ENCODE results near the gene URAD. TPM values are rescaled to one million over a fixed set of nuclear protein-coding genes. Genes with fewer than 3 reads are reported as not detected.
"Not testable (repeated sequence)": the region's sequence is repeated elsewhere in the genome, so short reads cannot be mapped to it uniquely, and the experiment has no call there.

The URAD gene
- total RNA-seq, 1 donor from 2014 or later = not detected

DNA sequence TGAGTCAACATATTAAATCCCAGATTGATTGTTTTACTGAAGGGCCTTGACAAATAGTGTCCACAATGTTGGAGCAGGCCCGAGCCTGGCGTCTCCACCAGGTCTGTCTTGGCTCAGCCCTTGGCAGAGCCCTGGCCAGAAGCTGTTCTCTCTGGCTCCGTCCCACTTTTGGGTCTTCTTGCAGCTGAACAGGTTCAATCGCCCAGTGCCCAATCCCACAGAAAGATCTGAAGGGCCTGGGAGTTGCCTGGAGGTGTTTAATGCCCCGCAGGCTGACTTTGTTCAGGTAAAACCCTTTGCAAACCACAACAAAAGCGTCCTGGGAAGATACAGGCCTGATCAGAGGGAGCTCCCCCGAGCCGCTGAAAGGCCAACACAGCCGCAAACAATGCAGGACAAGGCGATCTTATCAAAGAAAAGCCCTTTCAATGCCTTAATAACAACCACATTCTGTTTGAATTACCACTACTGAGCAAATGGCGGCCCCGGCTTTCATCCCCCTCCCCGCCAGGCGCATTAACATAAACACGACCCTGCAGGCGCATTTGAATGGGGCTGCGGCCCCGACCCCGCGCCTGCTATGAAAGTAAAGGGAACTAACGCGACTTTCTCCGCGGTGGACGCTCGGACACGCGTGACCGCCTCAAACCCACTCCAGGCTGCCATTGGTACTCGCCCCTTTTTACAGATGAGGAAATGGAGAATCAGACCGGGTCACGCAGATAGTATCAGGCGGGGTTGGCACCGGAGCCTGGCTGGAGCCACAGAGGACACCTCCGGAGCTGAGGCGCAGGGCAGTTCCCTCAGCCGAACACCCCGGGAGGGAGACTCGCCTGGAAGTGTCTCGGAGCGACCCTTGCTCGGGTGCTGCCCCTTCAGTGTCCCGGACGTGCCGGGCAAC is 22.5 kb downstream of the URAD start:
- intact Hi-C loops (cut with micrococcal nuclease) = loop anchor here (2.0 to 5.0 kb wide), 2 partner anchors 43 to 144 kb away; no protein-coding TSS in a partner anchor
- H3K27ac Mint-ChIP-seq = no peak overlapping the region
- H3K4me1 Mint-ChIP-seq (ENCODE audit: low read depth) = no peaks in the 10 kb centered on the region
- H3K4me3 Mint-ChIP-seq (ENCODE audit: low read depth) = no peak overlapping the region
- H3K9me3 Mint-ChIP-seq = no peaks in the 10 kb centered on the region
- H3K36me3 Mint-ChIP-seq (ENCODE audit: low read depth) = no peaks in the 10 kb centered on the region
- H3K27me3 Mint-ChIP-seq (ENCODE audit: low read depth) = peaks cover 83% of the 10 kb centered on the region
- no peak for DNase-seq (ENCODE audit: low spot score)

DNA sequence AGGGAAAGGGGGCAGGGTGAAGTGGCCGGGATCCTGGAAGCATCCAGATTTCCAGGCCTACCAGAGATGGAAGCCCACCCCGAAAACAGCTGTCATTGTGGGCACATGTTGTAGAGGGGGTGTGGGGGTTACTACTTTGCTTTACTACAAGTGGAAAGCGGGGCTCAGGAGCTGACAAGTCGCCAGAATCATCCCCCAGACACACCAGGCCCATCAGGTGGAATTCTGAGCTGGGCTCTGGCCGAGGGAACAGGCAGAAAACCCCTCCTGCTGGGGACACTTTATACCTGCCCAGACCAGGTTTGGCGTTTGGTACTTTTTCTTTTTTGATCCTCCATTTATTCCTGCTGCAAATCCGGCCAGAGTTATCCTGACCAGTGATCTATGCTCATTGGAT is 23.2 kb downstream of the URAD start:
- Mint-ChIP-seq H3K4me1 (ENCODE audit: low read depth) (peaks cover 2% of the 10 kb centered on the region), H3K27ac (no peak overlapping the region), H3K36me3 (ENCODE audit: low read depth) (no peaks in the 10 kb centered on the region), H3K9me3 (no peaks in the 10 kb centered on the region), H3K27me3 (ENCODE audit: low read depth) (peaks cover 81% of the 10 kb centered on the region), H3K4me3 (ENCODE audit: low read depth) (no peak overlapping the region)
- no peak for DNase-seq (ENCODE audit: low spot score)
- intact Hi-C loops (cut with micrococcal nuclease) = loop anchor here (5.0 kb wide), 1 partner anchor 143 kb away; no protein-coding TSS in a partner anchor

DNA sequence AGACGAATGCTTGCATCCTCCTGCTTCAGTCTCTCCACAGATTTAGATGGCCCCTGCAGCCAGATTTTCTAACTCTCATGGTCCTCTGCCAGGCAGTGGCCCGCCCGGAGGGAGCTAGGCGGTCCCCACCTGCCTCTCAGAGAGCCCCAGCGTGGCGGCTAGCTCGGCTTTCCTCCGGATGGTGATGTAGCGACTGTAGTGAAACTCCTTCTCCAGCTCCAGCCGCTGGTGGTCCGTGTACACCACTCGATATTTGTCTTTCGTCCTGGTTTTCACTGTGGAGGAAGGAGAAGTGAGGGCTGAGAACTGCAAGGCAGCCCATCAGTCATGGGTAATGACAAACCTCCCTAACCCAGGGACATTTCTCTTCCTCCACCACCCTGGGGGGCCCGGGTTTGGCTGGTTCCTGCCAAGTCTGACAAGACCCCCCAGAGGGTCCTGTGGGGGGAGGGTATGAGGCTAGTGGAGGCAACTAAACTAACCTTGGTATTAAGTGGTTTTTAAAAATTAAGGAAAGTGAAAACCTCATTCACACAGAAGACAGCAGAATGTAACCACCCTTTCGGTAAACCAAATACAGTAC is 23.7 kb downstream of the URAD start:
- H3K4me3 Mint-ChIP-seq (ENCODE audit: low read depth) = no peak overlapping the region
- H3K27ac Mint-ChIP-seq = no peak overlapping the region
- intact Hi-C loops (cut with micrococcal nuclease) = loop anchor here (5.0 kb wide), 1 partner anchor 143 kb away; no protein-coding TSS in a partner anchor
- peaks cover 81% of the 10 kb centered on the region for H3K27me3 Mint-ChIP-seq (ENCODE audit: low read depth)
- DNase-seq (ENCODE audit: low spot score) = no peak
- no peaks in the 10 kb centered on the region for H3K36me3 Mint-ChIP-seq (ENCODE audit: low read depth)
- peaks cover 6% of the 10 kb centered on the region for H3K4me1 Mint-ChIP-seq (ENCODE audit: low read depth)
- no peaks in the 10 kb centered on the region for H3K9me3 Mint-ChIP-seq

DNA sequence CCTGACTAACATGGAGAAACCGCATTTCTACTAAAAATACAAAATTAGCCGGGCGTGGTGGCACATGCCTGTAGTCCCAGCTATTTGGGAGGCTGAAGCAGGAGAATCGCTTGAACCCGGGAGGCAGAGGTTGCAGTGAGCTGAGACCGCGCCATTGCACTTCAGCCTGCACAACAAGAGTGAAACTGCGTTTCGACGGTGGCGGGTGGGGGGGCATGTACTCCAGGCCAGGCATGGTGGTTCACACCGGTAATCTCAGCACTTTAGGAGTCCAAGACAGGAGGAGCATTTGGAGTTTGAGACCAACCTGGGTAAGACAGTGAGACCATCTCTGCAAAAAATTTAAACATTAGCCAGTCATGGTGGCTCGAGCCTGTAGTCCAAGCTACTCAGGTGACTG is 24.3 kb downstream of the URAD start:
- H3K27ac Mint-ChIP-seq; intact Hi-C loops (cut with micrococcal nuclease); H3K4me3 Mint-ChIP-seq (ENCODE audit: low read depth); H3K9me3 Mint-ChIP-seq; DNase-seq (ENCODE audit: low spot score); H3K36me3 Mint-ChIP-seq (ENCODE audit: low read depth); H3K4me1 Mint-ChIP-seq (ENCODE audit: low read depth): not testable (repeated sequence)
- peaks cover 81% of the 10 kb centered on the region for H3K27me3 Mint-ChIP-seq (ENCODE audit: low read depth)

DNA sequence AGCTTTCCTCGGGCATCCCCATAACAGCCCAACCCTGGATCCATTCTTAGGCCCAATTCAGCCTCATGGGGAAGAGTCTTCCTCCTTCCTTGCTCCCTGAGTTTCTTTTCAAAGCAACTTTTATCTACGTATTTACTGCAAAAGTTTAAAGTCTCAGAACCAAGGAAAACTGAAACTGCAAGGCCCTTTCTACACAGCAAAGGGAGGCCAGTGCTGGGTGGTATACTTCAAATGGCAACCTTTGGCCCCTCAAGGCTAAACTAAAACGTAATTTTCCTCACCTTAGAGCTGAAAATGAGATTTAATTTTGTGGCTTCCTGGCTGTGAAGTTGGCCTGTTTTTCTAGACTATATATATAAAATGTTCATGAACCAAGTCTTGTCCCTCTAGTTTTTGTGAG is 25.0 kb downstream of the URAD start:
- Mint-ChIP-seq H3K4me3 (ENCODE audit: low read depth) (no peak overlapping the region), H3K9me3 (no peaks in the 10 kb centered on the region), H3K27me3 (ENCODE audit: low read depth) (peaks cover 85% of the 10 kb centered on the region), H3K36me3 (ENCODE audit: low read depth) (no peaks in the 10 kb centered on the region), H3K4me1 (ENCODE audit: low read depth) (peaks cover 6% of the 10 kb centered on the region), H3K27ac (no peak overlapping the region)
- DNase-seq (ENCODE audit: low spot score) = no peak
- intact Hi-C loops (cut with micrococcal nuclease) = no loop called here

DNA sequence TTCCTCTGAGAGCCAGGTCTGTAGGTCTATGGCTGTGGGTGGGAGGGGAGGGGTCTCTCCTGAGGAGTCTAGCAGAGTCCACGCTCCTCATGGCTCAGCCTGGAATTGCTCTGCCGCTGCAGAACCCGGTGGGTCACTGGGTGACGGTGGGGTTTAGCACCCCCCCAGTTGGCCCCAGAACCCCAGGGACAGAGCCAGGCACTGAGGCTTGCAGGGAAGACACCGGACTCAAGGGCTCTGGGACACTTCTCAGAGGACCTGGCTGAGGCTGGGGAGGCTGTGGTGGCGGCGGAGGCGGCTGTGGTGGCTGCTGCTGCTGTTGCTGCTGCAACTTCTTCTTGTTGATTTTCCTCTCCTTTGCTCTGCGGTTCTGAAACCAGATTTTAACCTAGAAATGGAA is 25.5 kb downstream of the URAD start:
- Mint-ChIP-seq H3K4me1 (ENCODE audit: low read depth) (peaks cover 6% of the 10 kb centered on the region), H3K36me3 (ENCODE audit: low read depth) (no peaks in the 10 kb centered on the region), H3K27me3 (ENCODE audit: low read depth) (peaks cover 89% of the 10 kb centered on the region), H3K9me3 (no peaks in the 10 kb centered on the region), H3K27ac (no peak overlapping the region), H3K4me3 (ENCODE audit: low read depth) (no peak overlapping the region)
- intact Hi-C loops (cut with micrococcal nuclease) = no loop called here
- DNase-seq (ENCODE audit: low spot score) = no peak

DNA sequence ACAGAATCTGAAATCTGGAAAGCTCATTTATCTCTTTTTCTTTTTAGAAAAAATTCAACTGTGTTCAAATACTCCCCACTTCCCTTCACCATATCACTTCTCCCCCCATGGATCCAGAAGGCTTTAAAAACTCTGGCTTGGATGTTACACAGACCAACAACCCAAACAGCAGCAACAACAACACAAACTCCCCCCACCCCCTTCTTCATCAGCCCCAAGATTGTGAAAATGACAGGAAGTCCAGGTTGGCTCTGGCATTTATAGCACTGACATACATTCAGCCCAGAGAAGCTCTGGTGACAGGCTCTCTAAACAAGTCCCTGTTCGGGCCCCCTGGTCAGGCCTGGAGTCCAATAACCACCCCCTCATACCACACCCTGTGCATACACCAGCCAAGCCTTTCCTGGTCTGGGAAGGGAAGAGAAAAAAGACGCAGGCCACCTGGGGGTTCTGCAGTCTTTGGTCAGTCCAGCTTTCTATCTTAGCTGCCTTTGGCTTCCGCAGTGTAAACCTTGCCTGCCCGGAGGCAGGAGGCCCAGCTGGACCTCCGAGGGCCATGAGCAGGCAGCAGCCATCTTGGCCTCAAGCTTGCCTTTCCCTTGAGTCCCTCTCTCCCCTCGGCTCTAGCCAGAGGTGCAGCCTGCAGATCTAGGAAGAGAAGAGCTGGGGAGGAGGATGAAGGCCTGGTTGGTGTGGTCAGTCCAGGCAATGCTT is 26.2 kb downstream of the URAD start:
- Mint-ChIP-seq H3K27me3 (ENCODE audit: low read depth) (peaks cover 86% of the 10 kb centered on the region), H3K4me3 (ENCODE audit: low read depth) (no peak overlapping the region)
- intact Hi-C loops (cut with micrococcal nuclease) = no loop called here

DNA sequence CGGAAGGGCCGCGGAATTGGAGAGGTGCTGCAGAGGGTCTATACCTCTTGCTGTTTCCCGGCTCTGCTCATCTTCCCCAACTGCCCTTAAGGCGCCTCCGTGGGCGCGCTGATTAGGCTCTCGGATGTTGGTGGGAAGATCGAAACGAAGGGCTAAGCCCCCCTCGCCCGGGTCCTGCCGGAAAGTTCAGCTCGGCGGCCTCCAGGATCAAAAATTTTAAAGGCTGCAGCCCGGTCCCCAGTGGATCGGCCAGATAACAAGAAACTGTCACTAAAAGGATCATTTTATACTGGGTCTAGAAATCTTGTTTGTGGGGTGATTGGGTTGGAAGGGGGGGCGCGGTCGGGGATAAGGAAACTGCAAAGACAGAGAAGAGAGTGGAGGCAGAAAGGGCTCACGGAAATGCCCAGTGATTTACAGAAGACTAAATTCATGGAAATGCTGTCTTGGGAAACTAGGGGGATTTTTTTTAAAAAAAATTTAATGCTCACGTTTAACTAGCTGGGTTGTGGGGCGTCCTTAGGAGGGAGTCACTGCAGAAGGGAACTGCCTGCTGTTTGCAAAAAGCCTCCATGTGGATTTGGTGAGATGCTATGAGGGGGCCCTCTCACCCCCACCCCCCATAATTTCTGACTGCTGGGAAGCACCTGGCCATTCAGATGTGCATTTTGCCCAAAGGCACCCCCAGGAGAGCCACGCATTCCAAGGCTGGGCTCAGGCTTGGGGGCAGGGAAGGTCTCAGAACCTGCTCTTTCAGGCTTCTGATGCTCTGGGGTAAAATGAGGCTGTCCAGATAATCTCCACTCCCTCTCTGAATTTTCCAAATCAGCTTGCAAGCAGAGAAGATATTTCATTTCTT is 27.0 kb downstream of the URAD start:
- H3K27me3 Mint-ChIP-seq (ENCODE audit: low read depth) = peaks cover 87% of the 10 kb centered on the region
- intact Hi-C loops (cut with micrococcal nuclease) = no loop called here
- no peaks in the 10 kb centered on the region for H3K9me3 Mint-ChIP-seq
- no peak overlapping the region for H3K27ac Mint-ChIP-seq
- no peaks in the 10 kb centered on the region for H3K36me3 Mint-ChIP-seq (ENCODE audit: low read depth)
- DNase-seq (ENCODE audit: low spot score) = no peak
- H3K4me1 Mint-ChIP-seq (ENCODE audit: low read depth) = peaks cover 6% of the 10 kb centered on the region
- H3K4me3 Mint-ChIP-seq (ENCODE audit: low read depth) = no peak overlapping the region

More for the DNA sequence above, 26.2 kb downstream of the URAD start:
- Mint-ChIP-seq H3K9me3 (no peaks in the 10 kb centered on the region), H3K36me3 (ENCODE audit: low read depth) (no peaks in the 10 kb centered on the region), H3K4me1 (ENCODE audit: low read depth) (peaks cover 6% of the 10 kb centered on the region), H3K27ac (no peak overlapping the region)
- no peak for DNase-seq (ENCODE audit: low spot score)

DNA sequence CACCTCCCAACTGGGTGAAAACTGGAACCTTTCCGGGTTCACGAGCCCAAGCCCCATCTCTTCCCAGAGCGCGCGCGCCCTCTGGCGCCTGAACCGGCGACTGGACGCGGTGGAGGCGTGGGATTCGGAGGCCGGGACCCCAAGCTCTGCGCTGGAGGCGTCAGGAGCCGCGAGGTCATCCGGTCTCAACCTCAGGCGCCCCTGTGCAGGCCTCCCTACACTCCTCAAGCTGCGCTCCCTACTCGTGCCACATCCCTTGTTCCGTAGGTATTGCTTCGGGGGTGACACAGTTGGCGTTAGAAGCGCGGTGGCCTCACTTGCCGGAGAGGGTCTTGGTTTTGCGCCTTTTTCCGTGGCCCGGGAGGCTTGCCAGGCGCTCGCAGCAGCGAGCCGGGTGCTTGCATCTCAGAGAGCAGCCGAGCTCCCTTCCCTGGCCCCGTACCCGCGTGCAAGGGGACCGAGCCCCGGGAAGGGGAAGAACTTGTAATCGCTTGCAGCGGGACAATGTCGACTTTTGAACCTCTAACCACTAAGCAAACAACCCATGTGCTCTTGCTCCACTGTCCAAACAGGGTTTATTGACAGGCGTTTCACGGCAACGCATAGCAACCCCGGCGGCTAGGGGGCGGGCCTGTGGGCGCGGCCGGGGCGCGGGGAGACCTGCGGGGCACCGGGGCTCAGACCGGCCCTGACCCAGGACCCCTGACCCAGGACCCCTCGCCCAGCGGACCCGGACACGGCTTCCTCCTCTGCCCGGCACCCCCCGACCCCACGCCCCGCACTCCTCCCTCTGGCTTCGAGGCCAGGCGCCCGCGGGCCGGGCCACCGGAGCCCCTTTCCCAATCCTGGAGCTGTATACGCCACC is 27.9 kb downstream of the URAD start:
- Mint-ChIP-seq H3K27me3 (ENCODE audit: low read depth) (peaks cover 87% of the 10 kb centered on the region), H3K27ac (no peak overlapping the region), H3K4me3 (ENCODE audit: low read depth) (peak overlapping the region; percentile 57), H3K36me3 (ENCODE audit: low read depth) (no peaks in the 10 kb centered on the region), H3K4me1 (ENCODE audit: low read depth) (peaks cover 6% of the 10 kb centered on the region), H3K9me3 (no peaks in the 10 kb centered on the region)
- intact Hi-C loops (cut with micrococcal nuclease) = no loop called here
- no peak for DNase-seq (ENCODE audit: low spot score)

DNA sequence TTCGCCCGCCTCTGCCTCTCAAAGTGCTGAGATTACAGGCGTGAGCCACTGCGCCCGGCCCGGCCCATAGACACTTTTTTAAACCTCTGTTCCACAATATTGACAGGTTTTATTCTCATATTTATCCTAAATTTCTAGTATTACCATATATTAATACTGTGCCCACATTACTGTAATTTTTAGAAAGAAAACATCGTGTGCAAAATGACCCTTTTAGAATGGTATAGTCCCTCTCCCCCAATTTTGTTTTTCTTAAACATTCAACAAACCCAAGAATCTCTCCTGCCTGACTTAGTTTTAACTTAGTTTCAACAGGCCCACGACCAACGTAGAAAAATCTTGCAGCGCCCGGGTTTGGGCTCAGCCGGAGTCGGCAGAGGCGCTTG is 28.5 kb downstream of the URAD start:
- no peak for DNase-seq (ENCODE audit: low spot score)
- Mint-ChIP-seq H3K9me3 (no peaks in the 10 kb centered on the region), H3K4me1 (ENCODE audit: low read depth) (peaks cover 6% of the 10 kb centered on the region), H3K36me3 (ENCODE audit: low read depth) (no peaks in the 10 kb centered on the region), H3K27me3 (ENCODE audit: low read depth) (peaks cover 87% of the 10 kb centered on the region), H3K27ac (no peak overlapping the region), H3K4me3 (ENCODE audit: low read depth) (peak overlapping the region; percentile 57)
- intact Hi-C loops (cut with micrococcal nuclease) = no loop called here

DNA sequence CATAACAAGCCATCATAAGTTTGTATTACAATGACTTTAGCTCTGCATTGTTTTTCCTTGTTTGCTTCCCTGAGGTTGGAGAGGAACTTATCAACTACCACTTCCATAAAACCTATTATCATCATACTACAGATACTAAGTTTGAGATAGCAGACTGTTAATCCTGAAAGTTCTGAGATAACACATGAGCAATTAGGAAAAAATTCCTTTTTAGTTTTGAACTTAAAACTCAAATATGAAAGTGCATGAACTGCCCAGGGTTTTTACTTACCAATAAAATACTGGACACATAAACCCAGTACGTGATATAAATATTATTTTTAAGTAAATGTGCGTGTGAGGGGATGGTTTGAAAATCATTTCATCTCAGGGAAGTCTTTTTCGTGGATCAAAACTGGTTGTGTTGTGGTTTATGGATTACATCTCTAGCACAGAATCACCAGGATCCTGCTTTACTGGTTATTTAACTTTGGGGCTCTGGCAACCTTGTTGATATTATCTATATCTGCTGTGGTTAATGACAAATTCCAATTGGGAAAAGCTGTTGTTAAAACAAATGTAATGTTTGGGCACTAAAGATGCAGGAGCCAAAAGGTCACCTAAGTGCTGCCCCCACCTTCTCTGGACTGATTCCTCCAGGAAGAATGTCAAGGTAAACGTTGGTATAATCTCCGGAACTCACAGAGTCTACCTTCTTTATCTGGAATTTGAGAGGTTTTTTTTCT is 31.8 kb downstream of the URAD start:
- Mint-ChIP-seq H3K4me3 (ENCODE audit: low read depth) (no peak overlapping the region), H3K36me3 (ENCODE audit: low read depth) (no peaks in the 10 kb centered on the region), H3K27ac (no peak overlapping the region), H3K4me1 (ENCODE audit: low read depth) (peaks cover 15% of the 10 kb centered on the region), H3K27me3 (ENCODE audit: low read depth) (peaks cover 80% of the 10 kb centered on the region), H3K9me3 (no peaks in the 10 kb centered on the region)
- no peak for DNase-seq (ENCODE audit: low spot score)
- intact Hi-C loops (cut with micrococcal nuclease) = no loop called here
